Adipocyte (in vitro differentiated cells): ENCODE results near the gene TGFBI.

Experiments used
- DNase-seq: peaks from one replicate; pipeline ENCODE4 v3.0.0-alpha.2; 2015; ENCODE audit warnings: low read depth
- H3K27me3 ChIP-seq: replicated peaks from 2 replicates; pipeline ENCODE4 v1.7.0; 2013; ENCODE audit warnings: mild to moderate bottlenecking, low read length, moderate library complexity; ENCODE audit not compliant: control insufficient read depth, insufficient read depth
- H3K36me3 ChIP-seq: 2 replicates; pipeline ENCODE4 v1.7.0; 2013; ENCODE audit warnings: low read length, mild to moderate bottlenecking, moderate library complexity; ENCODE audit not compliant: control insufficient read depth, insufficient read depth, severe bottlenecking
- H3K4me1 ChIP-seq: 2 replicates; pipeline ENCODE4 v1.7.0; 2013; ENCODE audit warnings: mild to moderate bottlenecking, low read length, moderate library complexity; ENCODE audit not compliant: control insufficient read depth, insufficient read depth
- H3K4me3 ChIP-seq: 2 replicates; pipeline ENCODE4 v1.7.0; 2013; ENCODE audit warnings: mild to moderate bottlenecking, low read length, moderate library complexity
- H3K9ac ChIP-seq: 2 replicates; pipeline ENCODE4 v1.7.0; 2013; ENCODE audit warnings: mild to moderate bottlenecking, low read length, moderate library complexity
- H3K9me3 ChIP-seq: 2 replicates; pipeline ENCODE4 v1.7.0; 2013; ENCODE audit warnings: mild to moderate bottlenecking, low read length, moderate library complexity; ENCODE audit not compliant: control insufficient read depth

Gene TGFBI

DNA sequence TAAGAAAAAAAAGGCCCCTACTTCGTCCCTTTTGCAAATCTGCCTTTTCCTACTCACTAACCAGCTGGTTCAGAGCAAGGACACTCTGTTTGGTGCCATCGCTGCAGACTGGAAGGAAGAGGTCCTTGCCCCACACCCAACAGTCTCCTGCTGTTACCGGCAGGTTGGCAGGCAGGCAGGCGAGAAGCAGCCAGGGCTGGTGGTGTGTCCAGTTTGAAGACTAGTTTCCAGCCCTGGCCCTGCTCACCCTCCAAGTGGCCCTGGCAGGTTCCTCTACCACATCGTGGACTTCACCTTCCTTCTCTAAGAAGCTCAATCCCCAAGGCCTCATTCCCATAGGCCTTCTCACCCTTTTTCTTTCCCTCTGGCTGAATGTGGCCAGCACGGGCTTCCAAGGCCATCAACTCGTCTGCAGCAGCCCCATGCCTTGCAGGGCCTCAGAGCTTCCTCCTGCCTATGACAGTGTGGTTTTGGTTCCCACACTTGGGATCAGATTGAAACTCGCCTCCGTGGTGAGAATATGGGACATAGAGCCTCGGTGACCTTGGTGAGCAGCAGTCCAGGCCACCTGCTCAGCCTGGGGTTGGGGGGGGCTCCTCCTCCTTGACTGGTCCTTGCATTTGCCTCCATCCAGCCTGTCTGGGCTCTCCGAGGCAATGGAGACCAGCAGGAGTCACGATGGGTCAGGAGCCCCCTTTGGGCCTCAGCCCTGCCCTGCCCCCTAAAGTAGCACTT, 22.9 kb downstream of the TGFBI start:
- no peak for DNase-seq
- no peak overlapping the region for H3K4me3 ChIP-seq
- no peak overlapping the region for H3K9ac ChIP-seq
- peaks cover 36% of the 10 kb centered on the region for H3K4me1 ChIP-seq
- H3K36me3 ChIP-seq = peaks cover 61% of the 10 kb centered on the region
- H3K27me3 ChIP-seq = no peaks in the 10 kb centered on the region
- no peaks in the 10 kb centered on the region for H3K9me3 ChIP-seq

DNA sequence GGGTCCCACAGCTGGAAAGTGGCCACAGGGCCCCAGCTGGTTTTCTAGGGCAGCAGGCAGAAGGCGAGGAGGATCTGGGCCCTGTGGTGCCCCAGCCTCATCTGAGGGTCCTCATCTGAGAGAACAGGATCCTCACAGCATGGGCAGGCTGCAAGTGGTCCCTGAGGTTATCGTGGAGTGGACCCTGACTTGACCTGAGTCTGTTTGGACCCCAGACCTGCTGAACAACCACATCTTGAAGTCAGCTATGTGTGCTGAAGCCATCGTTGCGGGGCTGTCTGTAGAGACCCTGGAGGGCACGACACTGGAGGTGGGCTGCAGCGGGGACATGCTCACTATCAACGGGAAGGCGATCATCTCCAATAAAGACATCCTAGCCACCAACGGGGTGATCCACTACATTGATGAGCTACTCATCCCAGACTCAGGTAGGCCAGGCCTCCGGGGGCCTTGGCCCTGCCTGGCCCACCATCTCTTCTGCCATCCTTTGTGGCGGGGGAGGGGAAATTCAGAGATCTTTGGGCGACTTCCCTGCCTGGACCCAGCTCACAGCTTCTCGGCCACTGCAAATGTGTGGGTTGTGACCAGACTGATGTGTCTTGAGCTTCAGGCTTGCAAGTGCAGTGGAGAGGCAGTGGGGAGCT, 24.0 kb downstream of the TGFBI start:
- DNase-seq = no peak
- no peaks in the 10 kb centered on the region for H3K9me3 ChIP-seq
- no peak overlapping the region for H3K4me3 ChIP-seq
- peaks cover 58% of the 10 kb centered on the region for H3K36me3 ChIP-seq
- peak overlapping the region; percentile 35 for H3K9ac ChIP-seq
- peaks cover 46% of the 10 kb centered on the region for H3K4me1 ChIP-seq
- H3K27me3 ChIP-seq = no peaks in the 10 kb centered on the region

DNA sequence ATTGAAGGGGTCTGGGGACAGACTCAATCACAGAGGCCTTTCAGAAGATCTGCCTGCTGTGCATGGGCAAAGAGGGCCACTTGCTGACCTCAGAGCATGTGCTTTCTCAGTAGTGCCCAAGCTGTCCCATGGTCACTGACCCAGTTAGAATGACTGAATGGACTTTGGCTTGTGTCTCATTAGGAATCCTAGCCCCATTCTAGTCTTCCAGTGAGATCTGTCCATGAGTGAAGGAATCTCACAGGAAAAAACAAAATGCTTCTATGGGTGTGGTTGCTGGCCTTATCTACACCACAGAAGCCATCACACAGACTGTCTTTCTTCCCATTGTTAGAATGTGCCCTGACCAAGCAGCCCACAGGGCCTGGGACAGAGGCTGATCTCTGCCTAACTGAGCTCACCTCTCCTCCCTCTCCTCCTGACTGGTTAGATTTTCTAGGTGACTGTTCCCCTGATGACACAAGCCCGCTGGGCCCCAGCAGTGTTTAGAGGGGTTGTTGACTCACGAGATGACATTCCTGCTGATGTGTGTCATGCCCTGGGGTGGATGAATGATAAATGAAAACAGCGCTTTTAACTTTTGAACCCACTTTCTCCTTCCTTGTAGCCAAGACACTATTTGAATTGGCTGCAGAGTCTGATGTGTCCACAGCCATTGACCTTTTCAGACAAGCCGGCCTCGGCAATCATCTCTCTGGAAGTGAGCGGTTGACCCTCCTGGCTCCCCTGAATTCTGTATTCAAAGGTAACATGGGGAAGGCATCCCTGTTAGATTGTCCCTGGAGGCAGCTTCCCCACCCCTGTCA, 24.8 kb downstream of the TGFBI start:
- H3K36me3 ChIP-seq = peaks cover 52% of the 10 kb centered on the region
- no peaks in the 10 kb centered on the region for H3K9me3 ChIP-seq
- H3K9ac ChIP-seq = peak overlapping the region; percentile 35
- H3K27me3 ChIP-seq = no peaks in the 10 kb centered on the region
- DNase-seq = peak; percentile 93
- H3K4me1 ChIP-seq = peaks cover 53% of the 10 kb centered on the region
- peak overlapping the region; percentile 15 for H3K4me3 ChIP-seq

DNA sequence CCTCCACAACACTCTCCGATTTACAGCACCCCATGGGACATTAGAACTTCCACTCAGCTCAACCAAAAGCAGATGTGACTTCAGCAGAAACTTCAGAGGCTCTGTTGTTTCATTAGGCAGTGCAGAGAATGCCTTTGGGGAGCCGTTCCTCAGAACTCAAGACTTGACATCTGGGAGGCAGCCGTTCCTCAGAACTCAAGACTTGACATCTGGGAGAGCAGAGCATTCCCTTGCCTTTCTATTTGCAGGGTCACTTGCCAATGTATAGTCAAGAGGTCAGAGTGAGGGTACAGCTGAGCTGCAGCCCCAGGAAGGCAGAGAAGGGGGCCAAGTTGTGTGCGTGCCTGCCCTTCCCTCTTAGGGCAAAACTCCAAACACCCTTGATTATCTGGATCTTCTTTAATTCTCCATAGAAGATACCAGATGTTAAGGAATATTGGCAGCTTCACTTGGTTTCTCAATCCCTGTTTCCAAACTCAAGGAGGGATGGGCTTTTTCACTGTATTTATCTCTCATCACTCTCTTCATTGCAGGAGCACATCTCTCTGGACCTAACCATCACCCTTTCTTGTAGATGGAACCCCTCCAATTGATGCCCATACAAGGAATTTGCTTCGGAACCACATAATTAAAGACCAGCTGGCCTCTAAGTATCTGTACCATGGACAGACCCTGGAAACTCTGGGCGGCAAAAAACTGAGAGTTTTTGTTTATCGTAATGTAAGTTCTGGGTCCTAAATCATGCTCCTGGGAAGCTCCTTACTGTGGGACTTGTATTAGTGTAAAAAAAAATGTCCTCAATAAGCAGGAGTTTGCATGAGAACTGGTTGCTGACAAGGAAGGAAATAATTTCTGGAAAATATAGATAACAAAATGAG, 25.6 kb downstream of the TGFBI start:
- peaks cover 62% of the 10 kb centered on the region for H3K4me1 ChIP-seq
- peak overlapping the region; percentile 15 for H3K4me3 ChIP-seq
- H3K9me3 ChIP-seq = no peaks in the 10 kb centered on the region
- H3K27me3 ChIP-seq = no peaks in the 10 kb centered on the region
- peaks cover 51% of the 10 kb centered on the region for H3K36me3 ChIP-seq
- no peak overlapping the region for H3K9ac ChIP-seq
- peak; percentile 70 for DNase-seq

DNA sequence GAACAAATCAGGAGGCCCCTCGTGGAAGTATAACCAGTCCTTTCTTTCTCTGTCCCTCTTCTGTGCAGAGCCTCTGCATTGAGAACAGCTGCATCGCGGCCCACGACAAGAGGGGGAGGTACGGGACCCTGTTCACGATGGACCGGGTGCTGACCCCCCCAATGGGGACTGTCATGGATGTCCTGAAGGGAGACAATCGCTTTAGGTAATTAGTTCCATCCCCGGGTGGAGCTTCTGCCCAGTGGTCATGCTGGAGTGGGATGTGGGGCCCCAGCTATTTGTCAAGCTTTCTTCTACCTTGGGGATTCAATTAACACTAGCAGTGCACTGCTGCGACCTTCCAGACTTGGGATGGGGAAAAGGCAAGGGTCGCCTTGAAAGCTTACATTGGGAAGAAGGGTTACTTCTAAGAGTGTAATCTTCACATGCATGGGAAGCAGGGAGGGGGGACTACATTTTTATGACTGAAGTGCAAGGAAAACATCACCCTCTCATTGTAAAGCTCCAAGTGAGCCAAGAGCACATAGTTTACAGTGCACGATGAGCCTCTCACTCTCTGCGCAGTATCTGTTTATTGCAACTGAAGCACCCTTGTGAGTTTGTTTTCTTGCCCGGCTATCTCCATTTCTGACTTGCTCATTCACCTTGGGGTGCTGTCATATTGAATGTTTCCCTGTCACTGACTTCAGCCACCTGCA, 27.0 kb downstream of the TGFBI start:
- DNase-seq = no peak
- Histone ChIP-seq H3K36me3 (peaks cover 50% of the 10 kb centered on the region), H3K4me1 (peaks cover 62% of the 10 kb centered on the region)

DNA sequence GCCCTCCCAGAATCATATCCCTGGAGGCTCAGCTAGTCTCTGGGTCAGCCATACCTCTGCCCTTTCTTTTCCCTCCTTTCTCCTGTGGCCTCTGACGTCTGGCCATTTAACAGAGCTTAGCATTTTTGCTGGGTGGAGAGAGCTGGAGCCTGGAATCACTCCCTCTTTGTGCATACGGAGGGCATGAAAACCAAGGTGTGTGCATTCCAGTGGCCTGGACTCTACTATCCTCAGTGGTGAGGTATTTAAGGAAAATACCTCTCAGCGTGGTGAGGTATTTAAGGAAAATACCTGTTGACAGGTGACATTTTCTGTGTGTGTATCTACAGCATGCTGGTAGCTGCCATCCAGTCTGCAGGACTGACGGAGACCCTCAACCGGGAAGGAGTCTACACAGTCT, 27.5 kb downstream of the TGFBI start:
- Histone ChIP-seq H3K4me3 (no peak overlapping the region), H3K36me3 (peaks cover 54% of the 10 kb centered on the region), H3K4me1 (peaks cover 62% of the 10 kb centered on the region), H3K9me3 (no peaks in the 10 kb centered on the region), H3K9ac (no peak overlapping the region), H3K27me3 (no peaks in the 10 kb centered on the region)
- DNase-seq = no peak

More for the DNA sequence above, 27.0 kb downstream of the TGFBI start:
- no peak overlapping the region for H3K4me3 ChIP-seq
- no peaks in the 10 kb centered on the region for H3K27me3 ChIP-seq
- H3K9me3 ChIP-seq = no peaks in the 10 kb centered on the region
- no peak overlapping the region for H3K9ac ChIP-seq

DNA sequence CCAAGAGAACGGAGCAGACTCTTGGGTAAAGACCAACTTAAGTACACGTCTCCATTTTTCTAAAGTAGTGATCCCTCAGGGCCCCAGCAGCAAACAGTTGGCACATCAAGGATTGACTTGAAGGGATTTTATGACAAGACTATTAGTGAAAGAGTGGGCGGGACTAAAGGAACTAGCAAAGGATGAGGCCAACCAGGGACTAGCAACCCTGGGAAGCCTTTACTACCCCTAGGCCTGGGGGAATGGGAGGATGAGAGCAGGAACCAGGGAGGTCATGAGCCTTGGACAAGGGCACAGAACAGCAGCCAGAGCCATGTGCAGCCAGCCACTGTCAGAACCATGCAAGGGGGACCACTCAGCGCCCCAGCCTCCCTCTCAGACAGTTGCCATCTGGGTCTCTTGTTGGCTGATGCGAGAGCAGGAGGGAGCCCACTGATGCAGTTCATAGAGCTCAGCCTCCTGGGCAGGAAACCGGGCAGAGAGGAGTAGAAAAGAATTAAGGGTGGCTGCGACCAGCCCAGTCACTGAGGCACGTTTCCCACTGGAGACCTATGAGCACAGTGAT, 28.1 kb downstream of the TGFBI start:
- no peaks in the 10 kb centered on the region for H3K27me3 ChIP-seq
- H3K4me1 ChIP-seq = peaks cover 62% of the 10 kb centered on the region
- no peak overlapping the region for H3K4me3 ChIP-seq
- DNase-seq = no peak
- H3K36me3 ChIP-seq = peaks cover 59% of the 10 kb centered on the region
- no peak overlapping the region for H3K9ac ChIP-seq
- H3K9me3 ChIP-seq = no peaks in the 10 kb centered on the region

DNA sequence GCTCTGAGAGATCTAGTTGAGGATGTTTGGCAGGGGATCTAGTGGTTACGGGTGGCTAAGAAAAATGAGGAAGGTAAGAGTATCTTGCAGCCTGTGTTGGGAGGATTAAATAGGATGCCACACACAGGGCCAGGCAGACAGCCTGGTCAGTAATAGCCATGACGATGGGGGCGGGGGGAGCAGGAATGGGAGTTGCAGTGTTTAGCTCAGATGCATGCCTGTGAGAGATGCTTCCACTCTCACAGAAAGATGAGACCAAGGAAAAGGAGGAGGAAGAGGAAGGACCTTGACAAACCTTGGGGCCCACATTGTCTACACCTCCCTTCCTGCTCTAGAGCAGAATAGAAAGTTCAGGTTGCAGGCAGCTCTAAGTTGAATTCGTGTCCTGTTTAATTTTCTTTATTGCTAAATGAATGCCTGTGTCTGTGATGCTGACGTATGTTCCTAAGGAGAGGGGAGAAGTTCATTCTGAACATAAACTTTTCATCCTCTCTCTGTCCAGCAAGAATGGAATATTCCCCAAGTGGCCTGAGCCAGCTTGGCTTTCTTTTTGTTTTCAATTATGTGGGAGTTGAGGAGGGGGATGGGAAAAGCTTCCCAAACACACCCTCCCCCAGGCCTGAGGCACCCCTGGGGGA, 28.7 kb downstream of the TGFBI start:
- H3K27me3 ChIP-seq = no peaks in the 10 kb centered on the region
- DNase-seq = peak; percentile 68
- H3K4me1 ChIP-seq = peaks cover 67% of the 10 kb centered on the region
- no peak overlapping the region for H3K4me3 ChIP-seq
- peaks cover 65% of the 10 kb centered on the region for H3K36me3 ChIP-seq
- H3K9ac ChIP-seq = no peak overlapping the region
- no peaks in the 10 kb centered on the region for H3K9me3 ChIP-seq

DNA sequence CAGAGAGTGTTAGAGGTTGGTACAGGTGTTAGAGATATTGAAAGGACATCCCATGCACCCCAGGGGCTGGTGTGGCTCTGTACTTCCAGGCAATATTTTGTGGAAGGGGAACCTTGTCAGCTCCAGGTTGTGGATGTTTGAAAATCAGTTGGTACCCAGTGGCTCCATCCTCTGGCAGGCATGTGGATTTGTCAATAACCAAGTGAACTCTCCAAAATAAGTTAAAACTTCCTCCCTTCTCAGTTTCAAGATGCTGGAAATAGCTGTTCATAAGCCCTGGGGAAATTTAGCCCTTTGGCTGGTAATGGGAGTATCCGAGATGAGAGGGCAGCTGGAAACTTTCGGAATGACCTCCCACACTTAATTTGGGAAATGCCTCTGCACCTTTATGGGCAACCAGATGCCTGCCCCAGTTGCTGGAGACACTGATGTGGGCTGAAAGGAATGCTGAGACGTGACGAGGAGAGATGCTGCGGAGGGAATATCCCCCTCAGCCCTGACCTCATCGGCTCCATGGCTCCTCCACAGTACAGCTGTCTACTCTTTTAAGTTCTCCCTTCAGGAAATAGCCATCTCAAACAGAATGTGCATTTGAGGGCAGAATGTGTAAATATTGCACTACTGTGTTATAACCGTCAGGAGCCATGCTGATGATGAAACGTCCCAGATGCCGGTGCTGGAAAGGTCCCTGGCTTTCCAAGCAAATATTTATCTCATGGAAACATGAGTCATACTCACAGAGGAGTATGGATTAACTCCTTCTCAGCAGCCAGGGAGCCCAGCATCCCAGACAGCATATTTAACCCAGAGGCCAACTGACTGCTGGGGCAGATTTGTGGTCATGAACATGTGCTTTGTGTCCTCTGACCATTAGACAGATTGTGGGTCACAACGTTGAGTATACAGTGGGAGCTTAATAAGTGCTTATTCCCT, 29.5 kb downstream of the TGFBI start:
- H3K36me3 ChIP-seq = peaks cover 73% of the 10 kb centered on the region
- DNase-seq = peak; percentile 96
- H3K9me3 ChIP-seq = no peaks in the 10 kb centered on the region
- no peak overlapping the region for H3K4me3 ChIP-seq
- H3K9ac ChIP-seq = peak overlapping the region; percentile 9
- H3K27me3 ChIP-seq = no peaks in the 10 kb centered on the region
- H3K4me1 ChIP-seq = peaks cover 61% of the 10 kb centered on the region
